ENCODE results near the gene PDZD2.
"Not testable (repeated sequence)": the region's sequence is repeated elsewhere in the genome, so short reads cannot be mapped to it uniquely, and the experiment has no call there.

Gene PDZD2

GRCh38 chr5:31771500-31771899, 132.6 kb downstream of the PDZD2 start:
- no peak for DNase-seq

DNA sequence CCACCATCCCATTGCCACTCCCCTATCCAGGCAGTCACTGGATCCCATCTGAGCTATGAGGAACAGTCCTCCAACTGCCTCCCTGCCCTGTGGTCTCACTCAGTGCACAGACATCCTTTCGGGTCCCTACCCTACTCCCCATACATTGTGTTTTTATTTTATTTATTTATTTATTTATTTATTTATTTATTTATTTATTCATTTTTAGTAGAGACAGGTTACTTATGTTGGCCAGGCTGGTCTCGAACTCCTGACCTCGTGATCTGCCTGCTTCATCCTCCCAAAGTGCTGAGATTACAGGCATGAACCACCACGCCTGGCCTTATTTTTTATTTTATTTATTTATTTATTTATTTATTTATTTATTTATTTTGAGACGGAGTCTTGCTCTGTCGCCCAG, 137.4 kb downstream of the PDZD2 start:
- DNase-seq = not testable (repeated sequence)

DNA sequence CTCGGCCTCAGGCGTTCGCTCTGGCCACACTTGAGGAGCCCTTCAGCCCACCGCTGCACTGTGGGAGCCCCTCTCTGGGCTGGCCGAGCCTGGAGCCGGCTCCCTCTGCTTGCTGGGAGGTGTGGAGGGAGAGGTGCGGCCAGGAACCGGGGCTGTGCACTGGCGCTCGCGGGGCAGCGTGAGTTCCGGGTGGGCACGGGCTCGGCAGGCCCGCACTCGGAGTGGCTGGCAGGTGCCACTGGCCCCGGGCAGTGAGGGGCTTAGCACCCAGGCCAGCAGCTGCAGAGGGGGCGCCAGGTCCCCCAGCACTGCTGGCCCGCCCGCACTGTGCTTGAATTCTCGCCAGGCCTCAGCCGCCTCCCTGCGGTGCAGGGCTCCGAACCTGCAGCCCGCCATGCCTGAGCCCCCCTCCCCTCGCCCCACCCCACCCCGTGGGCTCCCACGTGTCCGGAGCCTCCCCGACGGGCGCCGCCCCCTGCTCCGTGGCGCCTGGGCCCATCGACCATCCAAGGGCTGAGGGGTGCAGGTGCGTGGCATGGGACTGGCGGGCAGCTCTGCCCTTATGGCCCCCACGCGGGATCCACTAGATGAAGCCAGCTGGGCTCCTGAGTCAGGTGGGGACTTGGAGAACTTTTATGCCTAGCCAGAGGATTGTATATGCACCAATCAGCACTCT, 138.2 kb downstream of the PDZD2 start:
- DNase-seq = no peak

- no peak for DNase-seq
Observed at GRCh38 chr5:31781772-31782171, 142.8 kb downstream of the PDZD2 start.

GRCh38 chr5:31783086-31783645, 144.2 kb downstream of the PDZD2 start:
- DNase-seq = no peak

DNA sequence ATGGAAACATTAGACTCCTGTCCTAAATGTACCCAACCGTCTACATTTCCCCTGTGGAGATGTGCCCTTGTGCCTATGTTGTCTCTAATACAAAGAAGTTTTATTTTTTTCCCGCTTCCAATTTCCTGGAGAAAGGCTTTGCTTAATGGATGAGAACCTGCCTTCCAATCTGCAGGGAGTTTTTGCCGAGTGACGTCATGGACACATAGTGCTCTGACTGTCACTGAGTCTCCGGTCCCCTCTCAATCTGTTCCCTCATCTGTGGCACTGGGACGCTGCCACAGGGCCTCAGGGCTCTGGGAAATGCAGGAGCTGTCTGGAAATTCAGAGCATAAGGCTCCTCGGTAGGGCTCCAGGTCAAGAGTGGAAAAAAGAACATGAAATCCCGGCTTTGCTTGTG, 144.8 kb downstream of the PDZD2 start:
- no peak for DNase-seq

DNA sequence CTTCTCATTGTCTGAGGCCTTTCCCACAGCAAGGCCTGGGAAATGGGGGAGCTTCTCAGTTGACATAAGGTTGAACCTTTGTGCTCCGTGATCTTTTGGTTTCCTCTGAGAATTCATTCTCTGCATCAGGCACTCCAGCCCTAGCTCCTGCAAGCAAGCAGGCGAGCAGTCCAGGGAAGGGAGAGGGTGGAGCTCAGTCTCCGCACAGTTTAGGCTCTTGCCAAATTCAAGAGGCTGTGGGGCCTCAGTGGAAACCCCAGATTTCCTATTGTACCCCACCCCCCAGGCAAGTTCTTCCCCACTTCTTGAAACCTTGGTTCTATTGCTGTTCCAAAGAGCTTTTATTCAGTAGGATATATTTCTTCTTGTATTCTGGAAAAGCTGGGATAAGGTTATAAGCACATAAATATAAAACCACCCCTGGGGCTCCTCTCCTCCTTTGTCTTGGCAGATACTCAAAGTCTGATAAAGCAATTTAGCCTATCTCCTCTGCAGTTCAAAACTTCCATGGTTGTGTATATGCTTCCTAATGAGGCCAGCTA, 147.2 kb downstream of the PDZD2 start:
- no peak for DNase-seq

GRCh38 chr5:31794009-31794408, 155.1 kb downstream of the PDZD2 start:
- no peak for DNase-seq

GRCh38 chr5:31798168-31798567, 159.2 kb downstream of the PDZD2 start:
- no peak for DNase-seq

- no peak for DNase-seq
Observed at GRCh38 chr5:31800351-31800750, 161.4 kb downstream of the PDZD2 start.

GRCh38 chr5:31805785-31806400, 167.0 kb downstream of the PDZD2 start:
- no peak for DNase-seq

DNA sequence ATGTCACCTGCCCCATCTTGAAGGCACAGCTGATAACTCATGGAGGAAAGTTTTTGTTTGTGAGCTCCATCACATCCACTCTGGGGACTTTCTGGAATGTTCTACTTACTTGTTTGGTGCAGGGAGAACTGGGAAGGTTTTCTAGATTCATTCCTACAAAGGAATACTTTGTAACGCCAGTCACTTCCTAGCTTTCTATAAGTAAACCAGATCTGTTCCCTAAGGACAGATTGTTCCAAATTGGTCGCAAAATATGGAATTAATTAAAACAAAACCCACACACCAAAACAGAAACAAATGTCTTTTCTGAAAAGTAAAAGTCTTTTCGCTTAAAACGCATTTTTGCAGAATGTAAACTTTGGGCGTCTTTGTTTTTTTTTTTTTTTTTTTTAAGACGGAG, 167.6 kb downstream of the PDZD2 start:
- no peak for DNase-seq

- DNase-seq = no peak
Observed at GRCh38 chr5:31807789-31808540, 169.0 kb downstream of the PDZD2 start.

DNA sequence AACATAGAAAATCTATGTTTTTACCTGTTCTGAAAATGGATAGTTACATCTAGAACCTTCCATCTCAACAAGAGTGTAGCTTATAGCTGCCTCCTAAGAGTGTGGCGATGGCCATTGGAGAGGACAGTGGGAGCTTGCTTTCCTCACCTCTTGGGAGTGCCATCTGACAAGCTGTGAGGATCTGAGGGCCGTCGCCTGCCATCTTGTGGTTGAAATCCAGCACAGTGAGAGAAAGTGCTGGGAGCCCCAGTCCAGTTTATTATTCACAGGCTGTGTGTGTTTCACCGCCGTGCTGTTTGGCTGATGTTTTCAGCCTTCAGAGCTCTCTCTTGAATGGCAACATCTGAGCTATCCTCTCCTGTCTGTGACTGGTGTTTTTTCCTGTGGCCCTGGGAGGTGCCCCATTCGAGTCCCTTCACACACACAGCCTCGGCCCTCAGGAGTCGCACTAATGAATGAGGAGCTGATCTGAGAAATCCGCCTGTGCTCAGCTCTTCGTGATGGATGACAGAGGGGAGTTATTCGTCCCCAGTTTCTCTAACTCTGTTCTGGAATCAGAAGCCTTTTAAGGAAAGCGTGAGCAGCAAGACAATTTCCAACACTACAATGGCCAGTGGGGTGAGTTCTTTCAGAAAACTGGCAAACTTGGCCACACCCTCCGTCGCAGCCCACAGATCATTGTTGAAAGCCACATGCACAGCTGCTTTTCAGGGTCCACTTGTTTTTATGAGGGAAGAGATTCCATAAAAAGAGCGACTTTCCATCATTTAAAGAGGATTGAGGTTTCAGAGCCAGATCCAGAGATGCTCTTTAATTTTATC, 170.3 kb downstream of the PDZD2 start:
- DNase-seq = no peak

- DNase-seq = no peak
Observed at GRCh38 chr5:31811210-31811609, 172.3 kb downstream of the PDZD2 start.

- DNase-seq = no peak
Observed at GRCh38 chr5:31815376-31815775, 176.4 kb downstream of the PDZD2 start.

- DNase-seq = no peak
Observed at GRCh38 chr5:31819926-31820516, 181.1 kb downstream of the PDZD2 start.

DNA sequence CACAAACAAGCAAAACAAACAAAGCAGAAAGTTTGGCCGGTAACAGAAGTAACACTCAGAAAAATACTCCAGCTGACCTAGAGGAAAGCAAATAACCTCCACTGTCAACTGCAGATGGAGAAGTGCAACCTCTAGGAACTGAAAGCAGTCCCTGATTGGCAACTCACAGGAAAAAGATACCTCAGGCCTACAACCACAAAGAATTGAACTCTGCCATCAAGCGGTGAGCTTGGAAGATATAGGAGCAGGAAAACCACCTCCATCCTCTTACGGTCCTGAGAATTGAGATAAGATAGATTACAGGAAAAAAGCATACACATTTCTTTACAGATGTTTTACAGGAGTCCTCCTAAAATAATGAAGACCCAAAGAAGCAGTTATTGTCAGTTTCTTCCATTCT, 184.5 kb downstream of the PDZD2 start:
- no peak for DNase-seq

- no peak for DNase-seq
Observed at GRCh38 chr5:31824869-31825517, 186.1 kb downstream of the PDZD2 start.

- DNase-seq = peak; percentile 19 to 41
Observed at GRCh38 chr5:31825518-31826068, 186.7 kb downstream of the PDZD2 start.

- DNase-seq = no peak
Observed at GRCh38 chr5:31827867-31828266, 188.9 kb downstream of the PDZD2 start.
